NOMO-1 (cell line): ENCODE data around the gene KSR1.
A peak's percentile ranks its signal among the peaks of the same experiment; 100 is the strongest.

Experiments
- DNase-seq, 2 experiments: peaks; one replicate each; lab custom pipeline; 2025; ENCODE audit not compliant: unreplicated experiment in 2 of 2; lab: John Stamatoyannopoulos, UW

The KSR1 gene

DNA sequence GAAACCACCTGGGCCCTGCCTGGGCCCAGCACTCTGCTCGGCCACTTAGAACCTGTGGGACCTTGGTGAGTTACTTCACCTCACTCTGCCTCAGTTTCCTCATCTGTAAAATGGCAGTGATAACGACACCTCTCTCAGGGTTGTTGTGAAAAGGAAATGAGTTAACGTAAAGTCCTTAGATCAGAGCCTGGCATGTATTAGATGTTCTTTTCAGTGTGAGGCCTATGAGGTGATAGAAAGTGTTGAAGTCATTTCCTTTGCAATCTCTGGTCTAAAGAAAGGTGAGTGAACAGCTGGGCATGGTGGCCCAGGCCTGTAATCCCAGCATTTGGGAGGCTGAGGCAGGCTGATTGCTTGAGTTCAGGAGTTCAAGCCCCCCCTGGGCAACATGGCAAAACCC is 123.1 kb downstream of the KSR1 start:
- DNase-seq = no peak

DNA sequence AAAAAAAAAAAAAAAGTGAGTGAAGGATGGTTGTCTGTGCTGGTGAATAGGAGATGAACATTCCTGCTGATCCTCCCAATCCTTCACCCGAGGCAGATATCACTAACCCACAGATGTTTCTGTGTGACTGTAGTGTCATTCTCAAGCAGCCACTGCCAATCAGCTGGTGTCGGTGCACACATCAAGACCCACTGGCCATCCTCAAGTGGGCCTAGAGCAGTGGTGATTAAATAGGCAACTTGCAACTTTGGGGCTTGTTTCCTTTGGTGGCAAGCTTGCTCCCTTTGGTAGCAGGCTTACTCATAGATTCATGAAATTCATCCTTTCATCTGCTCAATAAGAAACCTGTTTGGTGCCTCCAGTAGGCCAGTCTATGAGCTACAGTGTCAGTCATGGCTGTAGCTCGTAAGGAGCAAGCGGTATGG is 123.7 kb downstream of the KSR1 start:
- DNase-seq = no peak

DNA sequence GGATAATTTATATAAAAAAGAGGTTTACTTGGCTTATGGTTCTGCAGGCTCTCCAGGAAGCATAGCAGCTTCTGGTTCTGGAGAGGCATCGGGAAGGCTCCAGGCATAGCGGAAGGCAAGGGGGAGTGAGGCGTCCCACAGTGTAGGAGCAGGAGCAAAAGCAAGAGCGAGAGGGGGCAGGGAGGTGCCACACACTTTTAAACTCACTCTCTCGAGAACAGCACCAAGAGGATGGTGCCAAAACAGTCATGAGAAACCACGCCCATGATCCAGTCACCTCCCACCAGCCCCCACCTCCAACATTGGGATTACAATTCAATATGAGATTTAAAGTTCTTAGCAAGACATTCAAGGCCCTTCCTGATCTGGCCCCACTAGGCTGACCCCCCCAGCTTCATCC is 124.8 kb downstream of the KSR1 start:
- DNase-seq = no peak

DNA sequence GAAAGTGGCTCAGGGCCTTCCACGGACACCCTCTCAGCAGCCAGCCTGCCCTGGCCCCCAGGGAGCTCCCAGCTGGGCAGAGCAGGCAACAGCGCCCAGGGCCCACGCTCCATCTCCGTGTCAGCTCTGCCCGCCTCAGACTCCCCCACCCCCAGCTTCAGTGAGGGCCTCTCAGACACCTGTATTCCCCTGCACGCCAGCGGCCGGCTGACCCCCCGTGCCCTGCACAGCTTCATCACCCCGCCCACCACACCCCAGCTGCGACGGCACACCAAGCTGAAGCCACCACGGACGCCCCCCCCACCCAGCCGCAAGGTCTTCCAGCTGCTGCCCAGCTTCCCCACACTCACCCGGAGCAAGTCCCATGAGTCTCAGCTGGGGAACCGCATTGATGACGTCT is 126.4 kb downstream of the KSR1 start:
- no peak for DNase-seq

DNA sequence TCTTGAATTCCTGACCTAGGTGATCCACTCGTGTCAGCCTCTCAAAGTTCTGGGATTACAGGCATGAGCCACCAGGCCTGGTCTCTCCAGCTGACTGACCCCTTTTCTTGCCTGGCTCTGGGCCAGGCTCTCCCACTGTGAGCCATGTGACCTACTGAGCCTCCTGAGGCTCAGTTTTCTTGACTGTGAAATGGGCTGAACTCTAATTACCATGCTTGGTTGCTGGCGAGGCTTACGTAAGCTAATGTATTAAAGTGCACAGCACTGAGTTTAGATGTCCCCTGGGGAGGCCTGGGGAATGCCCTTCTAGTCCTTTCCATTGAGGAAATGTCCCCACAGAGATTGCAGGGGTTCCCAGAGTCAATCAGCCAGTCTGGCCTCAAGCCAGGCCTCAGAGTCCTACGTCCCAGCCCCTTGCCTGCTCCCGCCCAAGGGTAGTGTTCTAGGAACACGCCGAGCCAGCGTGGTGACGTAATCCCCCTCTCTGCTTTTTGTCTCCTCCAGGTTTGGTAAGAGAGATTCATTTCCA is 129.0 kb downstream of the KSR1 start:
- no peak for DNase-seq

DNA sequence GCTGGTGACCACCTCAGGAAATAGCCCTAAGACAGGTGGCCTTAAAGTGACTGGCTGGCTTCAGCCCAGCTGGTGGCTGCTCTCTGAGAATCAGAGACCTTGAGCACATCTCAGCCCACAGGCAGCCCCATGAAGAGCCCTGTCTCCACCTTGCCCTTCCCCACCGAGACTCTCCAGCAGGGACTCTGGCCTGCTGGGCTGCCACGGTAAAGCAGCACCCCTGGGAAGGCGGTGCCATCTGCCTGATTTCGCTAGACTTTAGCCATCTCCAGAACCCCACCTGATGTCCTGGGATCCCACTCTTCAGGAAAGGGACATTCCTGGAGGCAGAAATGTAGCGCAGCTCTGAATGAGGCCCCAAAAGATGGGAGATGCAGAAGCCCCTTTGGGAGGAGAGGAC is 129.5 kb downstream of the KSR1 start:
- DNase-seq = no peak

DNA sequence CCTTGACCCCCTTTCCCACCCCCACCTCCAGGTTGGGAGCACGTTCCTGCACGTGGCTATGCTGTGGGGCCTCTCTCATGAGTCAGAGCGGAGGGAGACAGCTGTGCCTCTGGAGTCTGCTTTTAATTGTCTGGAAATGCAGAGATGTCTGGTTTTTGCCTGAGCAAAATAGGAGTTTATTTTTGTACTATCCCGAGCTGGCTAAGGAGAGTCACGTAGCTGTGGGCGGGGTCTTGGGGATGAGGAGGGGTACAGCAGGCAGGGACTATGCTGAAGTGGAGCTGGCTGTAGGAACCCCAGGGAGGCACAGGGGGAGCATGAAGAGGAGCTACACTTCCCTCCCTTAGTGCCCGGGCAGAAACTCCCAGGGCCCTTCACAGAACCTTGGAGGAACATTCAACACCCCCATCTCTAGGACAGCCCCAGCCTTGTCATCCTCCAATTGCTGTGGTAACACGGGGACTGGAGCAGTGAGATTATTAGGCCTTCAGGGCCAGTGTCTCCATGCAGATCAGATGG is 130.0 kb downstream of the KSR1 start:
- DNase-seq = no peak

DNA sequence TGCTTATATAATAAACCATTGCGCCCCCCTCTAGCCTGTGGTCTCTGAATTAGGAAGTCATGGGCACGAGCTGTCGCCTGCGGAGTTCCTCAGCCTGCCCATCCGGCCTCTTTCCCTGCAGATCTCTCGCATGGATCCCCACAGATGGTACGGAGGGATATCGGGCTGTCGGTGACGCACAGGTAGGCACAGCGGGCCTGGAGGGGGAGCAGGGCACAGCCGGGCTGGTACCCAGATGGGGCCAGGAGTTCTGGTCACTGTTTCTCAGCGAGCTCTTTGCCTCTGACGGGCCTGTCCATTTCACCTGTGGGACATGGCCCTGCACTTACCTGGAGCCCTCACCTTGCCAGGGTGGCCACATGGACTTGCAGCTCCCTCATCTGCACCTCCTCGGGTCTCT is 132.1 kb downstream of the KSR1 start:
- DNase-seq = no peak

DNA sequence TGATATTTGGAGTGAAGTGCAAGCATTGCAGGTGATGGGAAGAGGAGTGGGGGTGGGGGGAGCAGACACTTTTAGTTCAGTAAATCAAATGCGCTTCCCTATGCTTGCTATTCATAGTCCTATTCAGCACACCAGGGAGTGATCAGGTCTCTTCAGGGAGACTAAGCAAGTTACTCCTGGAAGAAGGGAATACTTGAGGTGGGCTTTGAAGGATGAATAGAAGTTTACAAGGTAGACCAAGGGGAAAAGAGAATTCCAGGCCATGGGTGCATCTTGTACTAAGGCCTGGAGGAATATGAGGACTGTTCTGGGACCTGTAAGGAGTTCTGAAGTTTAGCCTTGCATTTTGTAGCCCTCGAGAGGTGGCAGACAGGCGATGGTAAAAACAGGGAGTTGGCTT is 134.6 kb downstream of the KSR1 start:
- no peak for DNase-seq

DNA sequence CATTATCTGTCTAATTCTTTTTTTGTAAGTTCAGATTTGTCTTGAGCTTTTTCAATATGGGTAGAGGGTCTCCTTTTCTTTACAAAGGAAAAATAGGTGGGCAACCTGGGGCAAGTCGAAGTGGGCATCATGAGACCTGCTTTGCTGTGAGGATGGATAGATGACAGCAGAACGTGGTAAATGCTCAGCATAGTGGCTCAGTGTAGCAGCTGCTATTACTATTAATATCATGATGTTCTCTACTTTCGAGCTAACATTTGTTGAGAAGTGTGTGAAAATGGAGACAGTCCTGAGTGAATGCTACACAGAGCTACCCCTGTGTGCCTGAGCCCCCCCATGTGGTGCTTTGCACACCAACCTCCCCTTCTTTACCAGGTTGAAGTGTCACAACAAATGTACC is 135.7 kb downstream of the KSR1 start:
- DNase-seq = no peak

DNA sequence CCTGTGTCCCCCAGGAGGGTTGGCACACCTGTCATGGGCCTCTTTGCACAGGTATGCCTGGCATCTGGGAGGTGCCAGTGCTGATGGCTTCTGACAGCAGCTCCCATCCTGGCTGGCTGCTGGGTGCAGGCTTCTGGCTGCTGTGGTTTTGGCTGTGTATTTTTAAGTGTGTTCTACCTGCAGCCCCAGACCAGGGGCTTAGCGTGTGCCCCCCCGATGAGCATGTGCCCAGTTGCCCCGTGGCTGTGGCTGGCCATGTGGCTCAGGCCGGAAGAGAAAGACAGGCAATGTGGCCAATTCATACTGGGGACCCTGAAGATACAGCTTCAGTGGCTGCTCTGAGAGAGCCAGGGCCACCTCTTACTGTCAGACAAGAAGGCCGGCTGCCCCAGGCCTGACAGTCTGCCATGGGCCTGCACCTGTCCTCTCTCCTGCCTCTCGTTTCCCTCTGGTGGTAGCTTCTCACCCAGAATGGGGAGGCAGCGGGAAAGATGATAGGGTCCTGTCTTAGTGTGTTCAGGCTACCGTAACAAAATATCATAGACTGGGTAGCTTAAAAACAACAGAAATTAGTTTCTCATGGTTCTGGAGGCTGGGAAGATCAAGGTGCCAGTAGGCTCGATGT is 137.1 kb downstream of the KSR1 start:
- DNase-seq = no peak

DNA sequence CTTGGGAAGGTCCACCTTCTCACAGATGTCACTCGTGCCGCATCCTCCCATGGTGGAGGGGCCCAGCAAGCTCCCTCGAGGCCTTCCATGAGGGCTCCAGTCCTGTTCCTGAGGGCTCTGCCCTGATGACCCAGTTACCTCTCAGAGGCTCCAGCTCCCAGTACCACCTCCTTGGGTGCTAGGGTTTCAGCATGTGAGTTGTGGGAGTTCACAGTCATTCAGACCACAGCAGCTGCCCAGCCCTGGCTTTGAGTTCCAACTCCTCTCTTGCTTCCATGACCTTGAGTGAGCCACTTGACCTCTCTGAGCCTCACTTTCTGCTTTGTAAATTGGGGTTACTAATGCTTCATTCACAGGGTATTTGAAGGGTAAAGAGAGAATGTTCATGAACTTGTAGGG is 137.6 kb downstream of the KSR1 start:
- no peak for DNase-seq

DNA sequence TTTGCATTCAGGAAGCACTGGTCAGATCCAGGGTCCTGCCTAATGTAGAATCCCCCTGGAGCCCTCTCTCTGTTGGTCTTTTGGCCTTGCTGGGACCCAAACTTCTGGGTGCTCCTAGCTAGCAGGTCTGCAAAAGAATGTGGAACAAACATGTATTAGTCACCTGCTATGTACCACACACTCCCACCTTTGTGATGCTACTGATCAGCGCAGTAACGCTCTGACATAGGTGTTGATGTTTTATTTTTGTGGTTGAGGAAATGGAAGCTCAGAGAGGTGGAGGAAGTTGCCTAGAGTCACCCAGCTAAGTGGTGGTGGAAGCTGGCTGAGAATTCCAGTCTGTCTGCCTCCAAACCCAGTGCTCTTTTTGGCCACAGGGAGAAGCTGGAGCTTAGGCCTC is 139.0 kb downstream of the KSR1 start:
- no peak for DNase-seq

DNA sequence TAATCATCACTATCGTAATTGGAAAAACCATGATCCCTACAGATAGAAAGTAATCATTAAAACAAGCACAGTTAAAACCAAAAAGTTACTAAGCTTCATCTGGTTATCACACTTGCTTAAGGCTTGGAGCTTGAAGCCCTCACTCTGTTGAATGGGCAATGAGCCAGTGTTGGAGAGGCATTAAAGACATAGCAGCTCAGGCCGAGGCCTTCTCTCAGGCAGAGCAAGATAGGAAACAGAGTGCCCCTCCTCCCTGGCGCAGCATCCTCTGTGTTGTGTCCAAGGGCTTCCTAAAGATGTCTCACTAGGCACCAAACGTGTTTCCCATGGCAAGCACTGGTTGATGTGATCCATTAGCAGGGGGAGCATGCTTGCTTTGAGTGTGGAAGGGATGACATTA is 139.8 kb downstream of the KSR1 start:
- DNase-seq = no peak

DNA sequence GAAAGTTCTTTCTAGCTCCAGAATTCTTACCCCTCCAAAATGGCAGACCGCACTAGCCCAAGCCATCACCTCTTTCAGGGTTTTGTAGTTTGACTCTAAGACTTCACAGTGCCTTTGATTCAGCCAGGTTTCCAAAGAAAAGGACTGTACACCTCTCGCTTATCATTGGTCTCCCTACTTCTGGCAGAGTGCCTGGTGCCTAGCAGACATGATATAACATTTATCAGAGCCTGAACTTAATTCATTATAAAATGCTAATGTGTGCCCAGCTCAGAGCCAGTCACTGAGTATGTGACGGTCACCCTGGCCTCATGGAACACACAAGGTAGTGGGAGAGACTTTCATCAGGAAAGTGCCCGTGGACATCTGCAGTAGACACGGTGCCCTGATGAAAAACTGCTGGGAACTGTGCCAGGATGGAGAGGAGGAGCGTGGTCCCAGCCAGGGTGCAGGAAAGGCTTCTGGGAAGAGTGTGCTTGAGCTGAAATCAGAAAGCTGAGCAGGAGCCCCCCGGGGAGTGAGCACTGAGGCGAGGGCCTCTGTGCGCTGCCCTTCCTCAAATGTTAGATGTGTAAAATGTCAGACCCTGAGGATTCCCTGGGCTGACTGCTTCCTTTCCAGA is 140.4 kb downstream of the KSR1 start:
- no peak for DNase-seq

DNA sequence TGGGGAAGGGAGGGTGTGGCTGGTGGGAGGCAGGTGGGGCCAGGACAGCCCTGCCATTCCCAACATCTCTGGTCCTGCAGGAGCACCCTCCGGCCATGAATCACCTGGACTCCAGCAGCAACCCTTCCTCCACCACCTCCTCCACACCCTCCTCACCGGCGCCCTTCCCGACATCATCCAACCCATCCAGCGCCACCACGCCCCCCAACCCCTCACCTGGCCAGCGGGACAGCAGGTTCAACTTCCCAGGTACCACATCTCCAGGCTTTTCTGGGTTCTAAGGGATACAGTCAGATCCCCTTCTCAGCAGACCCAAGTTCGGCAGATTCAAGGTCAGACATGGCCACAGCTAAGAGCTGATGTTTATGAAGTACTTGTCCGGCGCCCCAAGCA is 140.9 kb downstream of the KSR1 start:
- no peak for DNase-seq

DNA sequence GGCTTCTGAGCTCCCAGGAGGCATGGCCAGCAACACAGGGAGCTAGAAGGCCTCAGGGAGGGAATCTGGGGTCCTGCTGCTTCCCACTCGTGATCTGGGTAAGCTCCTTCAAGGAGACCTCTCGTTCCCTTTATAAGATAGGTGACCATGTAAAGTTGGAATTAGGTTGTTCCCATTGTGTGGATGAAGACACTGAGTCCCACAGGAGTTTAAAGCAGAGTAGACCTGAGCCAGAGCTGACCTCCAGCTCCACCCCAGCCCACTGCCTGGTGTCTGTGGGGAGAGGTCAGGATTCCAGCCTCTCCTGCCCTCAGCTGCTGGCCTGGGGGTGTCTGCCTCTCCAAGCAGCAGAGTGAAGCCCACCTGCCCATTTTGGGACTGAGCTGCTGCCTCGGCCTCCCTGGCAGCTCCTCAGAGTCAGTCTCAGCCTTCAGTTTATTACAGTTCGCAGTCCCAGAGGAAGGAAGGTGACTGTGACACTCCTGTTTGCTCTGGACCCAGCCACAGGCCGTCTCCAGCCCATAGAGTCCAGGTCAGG is 141.6 kb downstream of the KSR1 start:
- DNase-seq = no peak

DNA sequence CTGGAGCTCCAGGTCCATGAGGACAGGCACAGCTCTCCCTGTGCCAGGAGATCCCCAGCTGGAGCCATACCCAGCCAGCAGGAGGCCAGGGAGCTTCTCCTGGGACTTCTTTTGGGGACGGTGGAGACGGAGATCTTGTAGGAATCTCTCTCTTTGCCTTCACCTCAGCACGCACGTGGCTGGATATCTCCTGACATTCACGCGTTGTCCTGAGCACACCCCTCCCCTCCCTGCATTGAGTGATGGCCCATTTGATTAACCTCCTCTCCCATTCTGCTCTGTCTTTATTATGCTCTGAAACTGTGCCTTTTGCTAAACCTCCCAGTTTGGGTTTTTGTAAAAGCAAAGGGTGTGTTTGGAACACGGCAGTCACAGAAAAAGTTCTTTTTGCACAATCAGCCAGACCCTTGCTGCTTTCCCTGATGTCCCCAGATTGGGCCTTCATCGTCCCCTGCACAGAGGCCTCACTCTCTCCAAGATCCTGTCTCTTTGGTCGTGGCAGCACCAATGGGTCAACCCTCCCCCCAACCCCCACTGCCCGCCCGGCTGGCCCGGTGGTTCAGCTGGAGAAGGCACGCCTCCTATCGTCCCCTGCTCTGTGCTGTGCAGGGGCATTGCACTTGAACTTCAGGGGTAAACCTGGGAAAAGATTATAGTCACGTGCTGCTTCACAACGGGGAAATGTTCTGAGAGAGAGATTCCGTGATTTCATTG is 142.2 kb downstream of the KSR1 start:
- no peak for DNase-seq

DNA sequence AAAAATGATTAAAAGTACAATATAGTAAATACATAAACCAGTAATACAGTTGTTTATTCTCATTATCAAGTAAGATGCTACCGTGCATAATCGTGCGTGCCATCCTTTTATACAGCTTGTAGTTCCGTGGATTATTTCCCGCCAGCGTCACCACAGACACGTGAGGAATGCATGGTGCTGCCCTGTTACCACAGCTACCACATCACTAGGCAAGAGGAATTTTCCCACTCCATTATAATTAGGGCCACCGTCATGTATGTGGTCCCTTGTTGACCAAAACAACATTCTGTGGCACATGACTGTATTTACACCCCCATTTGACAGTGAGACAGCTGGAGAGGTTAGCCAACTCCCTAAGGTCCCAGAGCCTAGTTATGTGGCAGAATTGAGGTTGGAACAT is 144.2 kb downstream of the KSR1 start:
- DNase-seq = no peak

DNA sequence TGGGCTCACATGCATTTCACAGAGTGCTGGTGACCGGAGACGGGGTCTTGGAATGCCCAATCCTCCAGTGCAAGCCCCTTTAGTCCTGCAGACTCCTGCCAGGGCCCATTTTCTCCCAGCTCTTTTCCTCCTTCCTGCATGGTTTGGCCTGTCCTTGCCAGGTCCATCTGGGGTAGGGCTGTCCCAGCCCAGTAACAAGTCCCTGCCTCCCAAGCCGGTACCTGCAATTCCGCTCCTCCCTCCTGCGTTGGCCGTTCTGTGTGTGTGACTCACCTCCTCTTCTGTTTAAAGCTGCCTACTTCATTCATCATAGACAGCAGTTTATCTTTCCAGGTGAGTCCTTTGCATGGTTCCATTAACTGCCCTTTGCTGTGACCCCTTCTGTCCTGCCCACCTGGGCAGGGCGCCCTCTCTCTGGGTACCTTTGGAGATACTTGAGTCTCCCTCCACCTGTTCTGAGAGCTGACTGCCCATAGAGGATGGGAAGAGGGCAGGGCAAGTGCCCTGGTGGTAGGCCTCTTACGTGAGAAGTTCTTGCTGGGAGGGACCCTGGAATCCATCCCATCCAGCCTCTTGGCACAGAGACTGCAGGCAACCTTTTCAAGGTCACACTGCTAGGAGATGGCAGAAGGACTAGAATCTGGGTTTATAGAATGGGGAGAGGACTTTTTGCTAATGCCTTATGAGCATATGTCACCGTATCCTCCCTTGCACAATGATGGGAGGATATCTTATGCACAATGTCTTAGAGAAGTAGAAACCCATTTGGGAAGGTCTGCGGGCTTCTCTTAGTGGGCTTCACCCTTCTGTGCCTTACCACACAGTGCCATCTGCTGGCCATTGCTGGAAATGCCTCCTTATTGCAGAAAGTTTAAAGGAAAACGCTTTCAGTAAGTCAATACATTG is 145.1 kb downstream of the KSR1 start:
- DNase-seq = peak; percentile 37 to 75

DNA sequence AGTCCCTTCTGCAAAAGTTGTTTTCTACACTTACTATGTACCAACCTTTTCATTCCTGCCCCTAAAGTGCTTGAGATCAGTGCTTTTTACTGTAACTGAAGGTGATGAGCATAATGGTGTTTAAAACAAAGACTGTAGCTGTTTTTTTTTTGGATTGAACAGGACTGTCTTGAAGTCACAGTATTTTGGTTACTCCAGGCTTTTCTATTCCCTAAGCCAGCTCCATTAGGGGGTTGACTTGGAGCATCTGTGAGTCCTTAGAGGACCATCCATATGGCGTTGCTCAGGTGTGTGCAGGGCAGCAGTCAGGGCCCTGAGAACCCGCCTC is 145.7 kb downstream of the KSR1 start:
- no peak for DNase-seq
